ENCODE data around the gene CAVIN2.

The CAVIN2 gene

DNA sequence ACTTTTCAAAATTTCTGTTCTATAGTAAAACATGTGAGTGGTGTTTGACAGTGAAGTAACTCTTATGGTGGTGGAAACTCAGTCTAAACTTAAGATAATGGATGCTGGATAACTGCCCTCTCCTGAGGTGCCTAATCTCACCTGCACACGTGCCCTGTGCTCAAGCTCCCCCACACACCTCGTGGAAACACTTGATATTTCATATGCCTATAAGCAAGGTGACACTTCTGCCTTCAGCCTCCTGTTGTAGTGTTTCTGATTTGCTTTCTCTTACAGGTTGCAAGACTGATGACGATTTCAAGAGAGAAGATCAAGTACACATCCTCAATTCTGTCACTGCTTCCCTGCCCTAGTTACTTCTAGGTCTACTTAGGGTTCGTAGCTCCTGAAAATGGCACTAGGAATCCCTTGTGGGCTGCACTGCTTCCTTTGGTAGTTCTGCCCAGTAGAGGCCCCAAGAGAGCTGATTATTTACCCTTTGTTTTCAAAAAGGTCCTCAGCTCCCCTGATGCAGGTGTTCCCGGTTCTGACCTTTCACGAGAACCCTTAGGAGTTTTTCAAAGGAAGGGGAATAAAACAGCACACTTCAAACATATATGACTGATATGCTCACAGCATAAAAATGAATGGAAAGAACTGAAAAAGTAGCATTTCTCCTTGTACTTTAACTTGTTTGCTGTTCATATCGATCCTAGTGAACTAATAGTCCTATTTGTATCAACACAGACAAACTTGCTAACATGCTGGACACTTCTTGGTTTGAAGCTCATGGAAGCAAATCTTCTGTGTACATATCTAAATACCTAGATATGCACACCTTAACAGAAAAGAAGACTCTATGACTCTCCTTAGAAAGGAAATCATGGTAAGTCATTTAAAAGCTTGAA lies 6.7 kb downstream of the CAVIN2 start:
- Histone ChIP-seq H3K4me1 (ENCODE audit: control insufficient read depth, insufficient read depth, low read length, unreplicated experiment) (peaks cover 9% of the 10 kb centered on the region), H3K27me3 (ENCODE audit: insufficient read depth, low read length) (no peaks in the 10 kb centered on the region), H3K27ac (ENCODE audit: low read depth, low read length) (no peak overlapping the region), H3K4me3 (ENCODE audit: low read depth, low read length) (no peak overlapping the region), H3K36me3 (ENCODE audit: insufficient read depth, low read length) (no peaks in the 10 kb centered on the region), H3K79me2 (ENCODE audit: control insufficient read depth, insufficient read depth, low read length, unreplicated experiment) (no peaks in the 10 kb centered on the region), H2AFZ (ENCODE audit: low read length, unreplicated experiment) (no peak overlapping the region)

DNA sequence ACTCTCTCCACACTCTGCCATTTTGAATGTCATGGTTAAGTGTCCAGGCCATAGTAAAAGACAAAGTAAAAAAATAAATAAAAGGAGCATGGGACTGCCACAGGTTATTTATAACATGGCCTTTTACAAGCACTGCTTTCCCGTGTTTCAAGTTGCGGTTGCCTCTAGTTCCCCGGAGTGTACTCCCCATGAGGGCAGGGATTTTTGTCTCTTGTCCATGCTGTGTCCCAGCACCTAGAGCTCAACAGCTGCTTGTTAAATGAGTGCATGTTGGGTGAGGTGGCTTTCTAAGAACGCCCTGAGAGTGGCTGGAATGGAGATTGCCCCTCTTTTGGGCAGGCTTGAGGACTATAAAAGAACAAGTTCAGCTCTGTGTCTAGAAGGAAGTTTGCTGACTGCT lies 8.4 kb downstream of the CAVIN2 start:
- Histone ChIP-seq H3K27me3 (ENCODE audit: insufficient read depth, low read length) (no peaks in the 10 kb centered on the region), H3K4me3 (ENCODE audit: low read depth, low read length) (no peak overlapping the region), H3K27ac (ENCODE audit: low read depth, low read length) (no peak overlapping the region), H3K4me1 (ENCODE audit: control insufficient read depth, insufficient read depth, low read length, unreplicated experiment) (no peaks in the 10 kb centered on the region), H3K36me3 (ENCODE audit: insufficient read depth, low read length) (no peaks in the 10 kb centered on the region), H2AFZ (ENCODE audit: low read length, unreplicated experiment) (no peak overlapping the region), H3K79me2 (ENCODE audit: control insufficient read depth, insufficient read depth, low read length, unreplicated experiment) (no peaks in the 10 kb centered on the region)

GRCh38 chr2:191836853-191837769 lies 9.8 kb downstream of the CAVIN2 start:
- Histone ChIP-seq H2AFZ (ENCODE audit: low read length, unreplicated experiment) (no peak overlapping the region), H3K36me3 (ENCODE audit: insufficient read depth, low read length) (no peaks in the 10 kb centered on the region), H3K27ac (ENCODE audit: low read depth, low read length) (no peak overlapping the region), H3K4me3 (ENCODE audit: low read depth, low read length) (no peak overlapping the region), H3K4me1 (ENCODE audit: control insufficient read depth, insufficient read depth, low read length, unreplicated experiment) (no peaks in the 10 kb centered on the region), H3K79me2 (ENCODE audit: control insufficient read depth, insufficient read depth, low read length, unreplicated experiment) (no peaks in the 10 kb centered on the region), H3K27me3 (ENCODE audit: insufficient read depth, low read length) (no peaks in the 10 kb centered on the region)

DNA sequence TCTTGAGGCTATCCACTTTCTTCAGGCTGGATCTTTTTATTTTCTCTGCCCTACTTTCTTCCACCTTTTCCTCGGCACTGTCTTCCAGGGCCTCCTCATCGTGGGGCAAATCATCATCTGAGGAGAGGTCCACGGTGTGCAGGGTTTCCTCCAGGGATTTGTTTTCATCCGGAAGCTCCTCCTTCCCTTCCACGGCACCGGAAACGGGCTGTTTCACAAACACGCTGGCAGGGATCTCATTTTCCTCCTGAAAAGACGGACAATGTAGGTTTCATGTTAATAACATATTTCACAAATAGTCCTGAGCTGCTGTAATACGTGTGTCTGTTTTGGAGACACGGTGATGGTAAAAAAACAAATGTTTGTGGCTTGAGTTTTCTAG lies 10.4 kb downstream of the CAVIN2 start:
- Histone ChIP-seq H3K36me3 (ENCODE audit: insufficient read depth, low read length) (no peaks in the 10 kb centered on the region), H3K4me3 (ENCODE audit: low read depth, low read length) (no peak overlapping the region), H3K27ac (ENCODE audit: low read depth, low read length) (no peak overlapping the region), H3K79me2 (ENCODE audit: control insufficient read depth, insufficient read depth, low read length, unreplicated experiment) (no peaks in the 10 kb centered on the region), H3K4me1 (ENCODE audit: control insufficient read depth, insufficient read depth, low read length, unreplicated experiment) (no peaks in the 10 kb centered on the region), H2AFZ (ENCODE audit: low read length, unreplicated experiment) (no peak overlapping the region), H3K27me3 (ENCODE audit: insufficient read depth, low read length) (no peaks in the 10 kb centered on the region)

DNA sequence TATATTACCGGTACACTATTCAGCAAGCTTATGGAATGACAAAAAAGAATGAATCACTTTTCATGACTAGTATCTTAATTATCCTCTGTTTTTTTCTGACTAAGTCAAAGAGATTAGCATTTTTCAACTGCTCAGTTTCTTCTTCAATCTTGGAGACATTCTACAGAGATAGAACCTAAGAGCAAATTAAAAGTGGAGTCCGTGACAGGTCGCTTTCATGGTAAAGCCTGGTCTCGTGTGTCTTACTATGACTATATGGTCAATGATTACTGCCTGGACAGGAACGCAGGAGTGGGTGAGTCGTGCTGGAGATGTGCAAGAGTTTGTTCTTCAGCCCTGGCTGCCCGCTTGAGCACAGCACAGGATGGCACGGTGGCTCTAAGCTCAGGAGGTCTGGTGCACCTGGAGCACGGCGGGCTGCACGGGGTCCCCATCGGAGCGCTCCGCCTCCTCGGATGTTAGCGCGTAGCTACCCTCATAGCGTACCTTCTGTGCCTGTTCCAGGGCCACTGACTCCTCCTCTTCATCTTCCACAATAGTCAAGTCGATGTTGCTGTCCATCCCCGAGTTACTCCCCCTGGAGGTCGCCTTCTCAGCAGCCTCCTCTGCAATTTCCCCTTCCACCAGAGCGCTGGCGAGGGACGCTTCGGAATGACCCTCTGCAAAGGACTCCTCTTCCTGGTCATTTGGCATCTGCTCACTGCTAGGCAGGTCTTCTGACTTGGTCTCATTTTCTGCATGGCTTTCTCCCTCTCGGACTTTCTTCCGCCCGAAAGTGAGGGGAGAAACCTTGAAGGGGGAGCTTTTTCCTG lies 11.1 kb downstream of the CAVIN2 start:
- Histone ChIP-seq H2AFZ (ENCODE audit: low read length, unreplicated experiment) (no peak overlapping the region), H3K27ac (ENCODE audit: low read depth, low read length) (no peak overlapping the region)

DNA sequence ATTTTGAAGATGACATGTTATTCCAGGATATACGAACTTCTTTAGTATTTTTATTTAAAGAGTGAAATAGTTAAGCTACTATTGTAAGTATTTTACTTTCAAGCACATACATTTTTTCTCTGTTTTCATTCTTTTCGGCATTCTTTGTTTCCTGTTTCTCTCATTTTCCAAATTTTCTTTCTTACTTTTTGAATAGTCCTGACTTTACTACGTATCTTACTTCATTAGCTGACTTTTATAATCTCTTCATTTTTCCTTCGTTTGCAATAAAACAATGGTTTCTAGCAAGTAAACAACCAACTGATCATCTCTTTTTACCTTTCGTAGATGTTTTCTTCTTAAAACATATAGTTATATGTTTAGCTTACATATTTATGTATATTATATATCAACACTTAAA lies 11.8 kb downstream of the CAVIN2 start:
- Histone ChIP-seq H3K36me3 (ENCODE audit: insufficient read depth, low read length) (no peaks in the 10 kb centered on the region), H3K4me1 (ENCODE audit: control insufficient read depth, insufficient read depth, low read length, unreplicated experiment) (no peaks in the 10 kb centered on the region), H3K79me2 (ENCODE audit: control insufficient read depth, insufficient read depth, low read length, unreplicated experiment) (no peaks in the 10 kb centered on the region), H3K4me3 (ENCODE audit: low read depth, low read length) (no peak overlapping the region), H2AFZ (ENCODE audit: low read length, unreplicated experiment) (no peak overlapping the region), H3K27me3 (ENCODE audit: insufficient read depth, low read length) (no peaks in the 10 kb centered on the region), H3K27ac (ENCODE audit: low read depth, low read length) (no peak overlapping the region)

More for the DNA sequence above, 11.1 kb downstream of the CAVIN2 start:
- H3K36me3 ChIP-seq (ENCODE audit: insufficient read depth, low read length) = no peaks in the 10 kb centered on the region
- H3K4me3 ChIP-seq (ENCODE audit: low read depth, low read length) = no peak overlapping the region
- no peaks in the 10 kb centered on the region for H3K4me1 ChIP-seq (ENCODE audit: control insufficient read depth, insufficient read depth, low read length, unreplicated experiment)
- no peaks in the 10 kb centered on the region for H3K79me2 ChIP-seq (ENCODE audit: control insufficient read depth, insufficient read depth, low read length, unreplicated experiment)
- no peaks in the 10 kb centered on the region for H3K27me3 ChIP-seq (ENCODE audit: insufficient read depth, low read length)

- Histone ChIP-seq H3K36me3 (ENCODE audit: insufficient read depth, low read length) (no peaks in the 10 kb centered on the region), H3K79me2 (ENCODE audit: control insufficient read depth, insufficient read depth, low read length, unreplicated experiment) (no peaks in the 10 kb centered on the region), H3K4me1 (ENCODE audit: control insufficient read depth, insufficient read depth, low read length, unreplicated experiment) (no peaks in the 10 kb centered on the region), H3K4me3 (ENCODE audit: low read depth, low read length) (no peak overlapping the region), H3K27ac (ENCODE audit: low read depth, low read length) (no peak overlapping the region), H2AFZ (ENCODE audit: low read length, unreplicated experiment) (no peak overlapping the region), H3K27me3 (ENCODE audit: insufficient read depth, low read length) (no peaks in the 10 kb centered on the region)
Observed at GRCh38 chr2:191833356-191833755, 13.5 kb downstream of the CAVIN2 start.

DNA sequence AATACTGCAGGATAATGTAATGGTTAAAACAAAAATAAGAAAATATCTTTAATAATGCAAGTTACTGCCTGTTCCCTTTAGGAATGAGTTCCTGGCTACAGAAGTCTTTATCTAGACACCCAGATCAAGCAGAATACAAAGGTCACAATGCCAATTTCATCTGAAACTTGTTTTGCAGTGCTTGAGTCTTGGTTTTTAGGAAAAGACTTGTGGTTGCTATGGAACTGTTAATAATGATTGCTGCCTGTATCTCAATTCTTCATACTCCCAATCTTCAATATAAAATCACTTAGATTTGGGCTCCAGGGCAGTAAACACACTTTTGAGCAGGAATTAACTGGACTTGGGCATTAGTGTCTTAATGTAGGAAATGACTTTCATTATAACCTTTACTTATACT lies 14.2 kb downstream of the CAVIN2 start:
- H3K79me2 ChIP-seq (ENCODE audit: control insufficient read depth, insufficient read depth, low read length, unreplicated experiment) = no peaks in the 10 kb centered on the region
- H3K27ac ChIP-seq (ENCODE audit: low read depth, low read length) = no peak overlapping the region
- H3K4me1 ChIP-seq (ENCODE audit: control insufficient read depth, insufficient read depth, low read length, unreplicated experiment) = no peaks in the 10 kb centered on the region
- no peaks in the 10 kb centered on the region for H3K36me3 ChIP-seq (ENCODE audit: insufficient read depth, low read length)
- H3K27me3 ChIP-seq (ENCODE audit: insufficient read depth, low read length) = no peaks in the 10 kb centered on the region
- no peak overlapping the region for H3K4me3 ChIP-seq (ENCODE audit: low read depth, low read length)
- no peak overlapping the region for H2AFZ ChIP-seq (ENCODE audit: low read length, unreplicated experiment)

GRCh38 chr2:191831410-191831994 lies 15.4 kb downstream of the CAVIN2 start:
- no peak overlapping the region for H3K27ac ChIP-seq (ENCODE audit: low read depth, low read length)
- H3K79me2 ChIP-seq (ENCODE audit: control insufficient read depth, insufficient read depth, low read length, unreplicated experiment) = no peaks in the 10 kb centered on the region
- H3K4me1 ChIP-seq (ENCODE audit: control insufficient read depth, insufficient read depth, low read length, unreplicated experiment) = no peaks in the 10 kb centered on the region
- H2AFZ ChIP-seq (ENCODE audit: low read length, unreplicated experiment) = no peak overlapping the region
- H3K36me3 ChIP-seq (ENCODE audit: insufficient read depth, low read length) = no peaks in the 10 kb centered on the region
- H3K4me3 ChIP-seq (ENCODE audit: low read depth, low read length) = no peak overlapping the region
- no peaks in the 10 kb centered on the region for H3K27me3 ChIP-seq (ENCODE audit: insufficient read depth, low read length)

DNA sequence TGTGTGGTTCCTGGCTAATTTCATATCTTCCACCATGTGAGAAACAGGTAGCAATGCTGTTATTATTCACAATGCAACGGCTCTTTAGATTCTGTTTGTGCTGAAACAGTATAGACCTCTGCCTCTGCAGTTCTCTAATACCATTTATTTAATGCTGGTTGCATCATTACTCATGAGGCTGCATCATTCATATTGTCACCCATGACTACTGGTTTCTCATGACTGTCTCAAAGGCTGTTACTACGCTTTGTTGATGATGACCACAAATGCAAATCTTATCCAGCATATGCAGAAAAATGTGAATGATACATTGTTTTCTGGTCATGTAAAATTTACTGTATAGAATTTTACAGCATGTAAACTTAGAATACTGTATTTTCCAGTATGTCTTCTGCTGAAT lies 22.5 kb downstream of the CAVIN2 start:
- H3K36me3 ChIP-seq (ENCODE audit: insufficient read depth, low read length) = no peaks in the 10 kb centered on the region
- H3K4me1 ChIP-seq (ENCODE audit: control insufficient read depth, insufficient read depth, low read length, unreplicated experiment) = no peaks in the 10 kb centered on the region
- no peaks in the 10 kb centered on the region for H3K27me3 ChIP-seq (ENCODE audit: insufficient read depth, low read length)
- no peak overlapping the region for H3K27ac ChIP-seq (ENCODE audit: low read depth, low read length)
- H3K4me3 ChIP-seq (ENCODE audit: low read depth, low read length) = no peak overlapping the region
- H3K79me2 ChIP-seq (ENCODE audit: control insufficient read depth, insufficient read depth, low read length, unreplicated experiment) = no peaks in the 10 kb centered on the region
- no peak overlapping the region for H2AFZ ChIP-seq (ENCODE audit: low read length, unreplicated experiment)
